ENCODE results near the gene ANK2. TPM values are rescaled to one million over a fixed set of nuclear protein-coding genes. Genes with fewer than 3 reads are reported as not detected.

ANK2 gene
- total RNA-seq, 1 donor from 2014 or later = 4.5 TPM

- H3K4me3 Mint-ChIP-seq = no peak overlapping the region
- no peak for TF ChIP-seq CTCF (IDR thresholded peaks at IDR 0.05)
- ChIA-PET CTCF (no interaction called here), POLR2A (no interaction called here)
- H3K27ac Mint-ChIP-seq = no peak overlapping the region
- H3K36me3 Mint-ChIP-seq (ENCODE audit: low read depth) = no peaks in the 10 kb centered on the region
- no peak for DNase-seq
- intact Hi-C loops (cut with micrococcal nuclease) = no loop called here
- no peak for ATAC-seq (ENCODE audit: low read depth)
- no peaks in the 10 kb centered on the region for H3K9me3 Mint-ChIP-seq
- H3K4me1 Mint-ChIP-seq = no peaks in the 10 kb centered on the region
- H3K27me3 Mint-ChIP-seq = peaks cover 2% of the 10 kb centered on the region
Measured at GRCh38 chr4:113053883-113054282, 4.4 kb downstream of the ANK2 start.

- no peak for ATAC-seq (ENCODE audit: low read depth)
Measured at GRCh38 chr4:113056318-113056717, 6.9 kb downstream of the ANK2 start.

GRCh38 chr4:113057891-113058290, 8.4 kb downstream of the ANK2 start:
- Mint-ChIP-seq H3K4me1 (no peaks in the 10 kb centered on the region), H3K27me3 (no peaks in the 10 kb centered on the region), H3K27ac (no peak overlapping the region), H3K36me3 (ENCODE audit: low read depth) (no peaks in the 10 kb centered on the region), H3K4me3 (no peak overlapping the region), H3K9me3 (no peaks in the 10 kb centered on the region)
- intact Hi-C loops (cut with micrococcal nuclease) = no loop called here
- TF ChIP-seq CTCF (IDR thresholded peaks at IDR 0.05) = no peak
- no peak for ATAC-seq (ENCODE audit: low read depth)
- ChIA-PET CTCF (no interaction called here), POLR2A (no interaction called here)
- DNase-seq = no peak

More at GRCh38 chr4:113056318-113056717, 6.9 kb downstream of the ANK2 start:
- Mint-ChIP-seq H3K4me1 (no peaks in the 10 kb centered on the region), H3K9me3 (no peaks in the 10 kb centered on the region), H3K27ac (no peak overlapping the region), H3K4me3 (no peak overlapping the region), H3K27me3 (no peaks in the 10 kb centered on the region), H3K36me3 (ENCODE audit: low read depth) (no peaks in the 10 kb centered on the region)
- TF ChIP-seq CTCF (IDR thresholded peaks at IDR 0.05) = no peak
- intact Hi-C loops (cut with micrococcal nuclease) = no loop called here
- ChIA-PET POLR2A (no interaction called here), CTCF (no interaction called here)
- DNase-seq = no peak

GRCh38 chr4:113059449-113060182, 10.2 kb downstream of the ANK2 start:
- Mint-ChIP-seq H3K27me3 (no peaks in the 10 kb centered on the region), H3K27ac (no peak overlapping the region), H3K4me1 (no peaks in the 10 kb centered on the region), H3K9me3 (no peaks in the 10 kb centered on the region), H3K36me3 (ENCODE audit: low read depth) (no peaks in the 10 kb centered on the region), H3K4me3 (no peak overlapping the region)
- POLR2A ChIA-PET = no interaction called here
- intact Hi-C loops (cut with micrococcal nuclease) = no loop called here
- DNase-seq (no peak), ATAC-seq (ENCODE audit: low read depth) (no peak)
- no peak for TF ChIP-seq CTCF (IDR thresholded peaks at IDR 0.05)
- CTCF ChIA-PET = no interaction called here

- ChIA-PET POLR2A (no interaction called here), CTCF (no interaction called here)
- no peaks in the 10 kb centered on the region for H3K27me3 Mint-ChIP-seq
- no peak for DNase-seq
- H3K4me3 Mint-ChIP-seq = no peak overlapping the region
- H3K9me3 Mint-ChIP-seq = no peaks in the 10 kb centered on the region
- intact Hi-C loops (cut with micrococcal nuclease) = no loop called here
- H3K27ac Mint-ChIP-seq = no peak overlapping the region
- H3K36me3 Mint-ChIP-seq (ENCODE audit: low read depth) = no peaks in the 10 kb centered on the region
- TF ChIP-seq CTCF (IDR thresholded peaks at IDR 0.05) = no peak
- no peak for ATAC-seq (ENCODE audit: low read depth)
- H3K4me1 Mint-ChIP-seq = no peaks in the 10 kb centered on the region
Measured at GRCh38 chr4:113060853-113061252, 11.4 kb downstream of the ANK2 start.
